Fibroblast of the aortic adventitia (primary cell): ENCODE data around the gene NEK9. TPM values are rescaled to one million over a fixed set of nuclear protein-coding genes. Genes with fewer than 3 reads are reported as not detected.

Source experiments
- DNase-seq: peaks from one replicate; pipeline ENCODE4 v3.0.0-alpha.2; 2010; ENCODE audit warnings: low read depth
- H3K4me3 ChIP-seq: 2 replicates; pipeline ENCODE4 v1.5.1; 2011; ENCODE audit warnings: low read depth, mild to moderate bottlenecking, control low read depth, low read length, moderate library complexity
- CTCF ChIP-seq: IDR thresholded peaks from 2 replicates; pipeline ENCODE4 v1.5.1; 2011; ENCODE audit warnings: mild to moderate bottlenecking, low read length, control low read depth, inconsistent platforms; ENCODE audit not compliant: insufficient read depth
- total RNA-seq: library from RNA; depleted of rRNA; stranded (reverse); fragments of >200 nt; gene quantifications from 2 replicates; pipeline ENCODE4 v1.2.3, GENCODE V29; 2012; ENCODE audit warnings: low replicate concordance

Gene NEK9
- total RNA-seq, 1 donor, result 51.3 TPM

- DNase-seq, result no peak
- no peak overlapping the region for H3K4me3 ChIP-seq
- TF ChIP-seq CTCF, result no peak
Measured at GRCh38 chr14:75096959-75097358, 29.9 kb downstream of the NEK9 start.

- no peak for DNase-seq
- H3K4me3 ChIP-seq, result no peak overlapping the region
- no peak for TF ChIP-seq CTCF
Measured at GRCh38 chr14:75095690-75096089, 31.2 kb downstream of the NEK9 start.

- DNase-seq, result peak; percentile 25
- TF ChIP-seq CTCF, result no peak
- H3K4me3 ChIP-seq, result no peak overlapping the region
Measured at GRCh38 chr14:75094896-75095295, 32.0 kb downstream of the NEK9 start.

GRCh38 chr14:75092698-75093097, 34.1 kb downstream of the NEK9 start:
- no peak for TF ChIP-seq CTCF
- H3K4me3 ChIP-seq, result no peak overlapping the region
- DNase-seq, result no peak

- no peak overlapping the region for H3K4me3 ChIP-seq
- DNase-seq, result no peak
- no peak for TF ChIP-seq CTCF
Measured at GRCh38 chr14:75091251-75091650, 35.6 kb downstream of the NEK9 start.

- no peak overlapping the region for H3K4me3 ChIP-seq
- no peak for DNase-seq
Measured at GRCh38 chr14:75090353-75090752, 36.5 kb downstream of the NEK9 start.

More at GRCh38 chr14:75090353-75090752, 36.5 kb downstream of the NEK9 start:
- TF ChIP-seq CTCF, result no peak
